Osteocyte (in vitro differentiated cells): ENCODE measurements around the gene AASS. TPM values are rescaled to one million over a fixed set of nuclear protein-coding genes. Genes with fewer than 3 reads are reported as not detected.

Experiments used
- DNase-seq: peaks from one replicate; pipeline ENCODE4 v3.0.0; 2021; ENCODE audit warnings: mixed read lengths; ENCODE audit not compliant: unreplicated experiment; ENCODE audit errors: extremely low spot score
- H3K27ac Mint-ChIP-seq: one replicate; pipeline ENCODE4 v1.8.0; 2021; ENCODE audit warnings: mild to moderate bottlenecking, mixed read lengths; ENCODE audit not compliant: unreplicated experiment
- H3K27me3 Mint-ChIP-seq: one replicate; pipeline ENCODE4 v1.8.0; 2021; ENCODE audit warnings: mixed read lengths; ENCODE audit not compliant: unreplicated experiment
- H3K36me3 Mint-ChIP-seq: one replicate; pipeline ENCODE4 v1.8.0; 2021; ENCODE audit warnings: mixed read lengths; ENCODE audit not compliant: unreplicated experiment
- H3K4me1 Mint-ChIP-seq: one replicate; pipeline ENCODE4 v1.8.0; 2021; ENCODE audit warnings: mixed read lengths; ENCODE audit not compliant: unreplicated experiment
- H3K4me3 Mint-ChIP-seq: one replicate; pipeline ENCODE4 v1.8.0; 2021; ENCODE audit warnings: mild to moderate bottlenecking, moderate library complexity, mixed read lengths; ENCODE audit not compliant: unreplicated experiment
- H3K9me3 Mint-ChIP-seq: one replicate; pipeline ENCODE4 v1.8.0; 2021; ENCODE audit warnings: mixed read lengths; ENCODE audit not compliant: unreplicated experiment
- CTCF ChIP-seq: fragments of 200-600 bp; sonication (generic); IDR thresholded peaks from 2 replicates; pipeline ENCODE4 v1.5.0; 2021; ENCODE audit warnings: antibody characterized with exemption, mild to moderate bottlenecking, moderate library complexity
- total RNA-seq: library from RNA; stranded (reverse); gene quantifications from 2 replicates; pipeline ENCODE4 v1.2.1, GENCODE V29; 2021

The AASS gene
- total RNA-seq, 1 donor from 2014 or later, result 21.3 TPM

- Mint-ChIP-seq H3K4me1 (no peaks in the 10 kb centered on the region), H3K4me3 (no peak overlapping the region), H3K9me3 (peaks cover 7% of the 10 kb centered on the region), H3K27me3 (no peaks in the 10 kb centered on the region), H3K36me3 (peaks cover 40% of the 10 kb centered on the region), H3K27ac (no peak overlapping the region)
- no peak for TF ChIP-seq CTCF
- no peak for DNase-seq
Measured at GRCh38 chr7:122073635-122074034, 70.4 kb downstream of the AASS start.

GRCh38 chr7:122072924-122073599 lies 71.0 kb downstream of the AASS start:
- Mint-ChIP-seq H3K4me1 (no peaks in the 10 kb centered on the region), H3K36me3 (peaks cover 37% of the 10 kb centered on the region), H3K27me3 (no peaks in the 10 kb centered on the region), H3K4me3 (no peak overlapping the region), H3K27ac (no peak overlapping the region), H3K9me3 (peaks cover 7% of the 10 kb centered on the region)
- DNase-seq, result no peak
- TF ChIP-seq CTCF, result no peak

DNA sequence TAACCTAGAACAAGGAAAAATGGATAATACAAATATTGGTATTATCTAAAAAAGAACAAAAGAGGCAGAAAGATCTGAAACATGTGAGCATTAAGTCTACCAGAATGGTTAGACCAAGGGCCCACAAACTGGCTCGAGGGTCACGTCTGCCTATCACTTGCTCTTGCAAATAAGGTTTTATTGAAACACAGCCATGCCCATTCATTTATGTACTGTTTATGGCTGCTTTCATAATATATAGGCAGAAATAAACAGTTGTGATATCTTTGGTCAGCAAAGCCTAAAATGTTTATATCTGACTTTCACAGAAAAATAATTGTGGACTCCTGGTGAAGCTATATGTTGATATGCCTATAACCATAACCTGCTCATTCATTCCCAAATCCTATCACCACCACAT lies 71.8 kb downstream of the AASS start:
- no peak for DNase-seq
- H3K27me3 Mint-ChIP-seq, result no peaks in the 10 kb centered on the region
- H3K9me3 Mint-ChIP-seq, result peaks cover 7% of the 10 kb centered on the region
- H3K4me3 Mint-ChIP-seq, result no peak overlapping the region
- TF ChIP-seq CTCF, result no peak
- H3K36me3 Mint-ChIP-seq, result peaks cover 32% of the 10 kb centered on the region
- no peak overlapping the region for H3K27ac Mint-ChIP-seq
- H3K4me1 Mint-ChIP-seq, result no peaks in the 10 kb centered on the region

GRCh38 chr7:122070834-122071233 lies 73.2 kb downstream of the AASS start:
- Mint-ChIP-seq H3K27me3 (no peaks in the 10 kb centered on the region), H3K9me3 (peaks cover 7% of the 10 kb centered on the region), H3K27ac (no peak overlapping the region), H3K4me1 (no peaks in the 10 kb centered on the region), H3K4me3 (no peak overlapping the region), H3K36me3 (peaks cover 18% of the 10 kb centered on the region)
- DNase-seq, result no peak
- TF ChIP-seq CTCF, result no peak

DNA sequence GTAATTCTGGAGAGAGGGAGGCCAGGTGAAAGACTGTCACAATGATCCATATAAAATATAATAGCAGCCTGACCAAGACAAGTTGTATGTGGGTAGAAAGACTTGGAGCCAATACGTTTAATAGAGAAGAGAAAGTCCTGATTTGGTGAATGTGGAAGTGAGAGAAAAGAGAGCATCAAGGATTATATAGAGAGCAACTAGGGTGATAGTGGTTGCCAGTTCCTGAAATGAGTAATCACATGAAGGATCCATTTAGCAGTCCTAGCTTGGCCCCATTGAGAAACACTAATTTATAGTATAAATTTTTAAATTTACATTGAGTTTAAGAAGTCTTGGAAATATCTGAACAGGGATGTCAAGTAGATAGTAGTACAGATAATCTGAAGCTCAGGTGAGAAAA lies 74.0 kb downstream of the AASS start:
- H3K36me3 Mint-ChIP-seq, result peaks cover 12% of the 10 kb centered on the region
- no peak for TF ChIP-seq CTCF

More for the DNA sequence above, 74.0 kb downstream of the AASS start:
- Mint-ChIP-seq H3K27me3 (no peaks in the 10 kb centered on the region), H3K4me3 (no peak overlapping the region), H3K27ac (no peak overlapping the region), H3K9me3 (peaks cover 4% of the 10 kb centered on the region), H3K4me1 (no peaks in the 10 kb centered on the region)
- DNase-seq, result no peak
